ENCODE results near the gene IGF1. TPM values are rescaled to one million over a fixed set of nuclear protein-coding genes. Genes with fewer than 3 reads are reported as not detected.

Gene IGF1
- total RNA-seq, 1 donor from 2014 or later, result 2.9 TPM

DNA sequence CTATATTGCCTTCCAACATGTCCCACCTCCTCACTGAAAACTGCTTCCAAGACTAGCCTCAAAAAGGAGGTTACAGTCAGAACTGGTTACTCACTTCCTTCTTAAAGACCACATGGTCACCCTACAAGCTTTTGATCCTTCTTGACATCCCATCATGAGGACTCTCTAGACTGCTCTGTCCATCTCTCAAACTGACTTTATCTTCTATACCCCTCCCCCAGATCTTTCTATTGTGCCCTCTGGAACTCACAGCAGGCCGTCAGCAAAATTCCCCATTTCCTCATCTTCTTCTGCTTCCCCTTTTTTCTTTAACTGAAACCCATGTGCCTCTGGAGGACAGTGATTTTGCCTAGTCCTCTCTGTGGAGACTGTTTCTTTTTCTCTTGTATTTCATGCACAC, 18.1 kb upstream of the IGF1 start:
- FAIRE-seq (no peak), DNase-seq (ENCODE audit: low spot score in 2 of 2) (no peak)

DNA sequence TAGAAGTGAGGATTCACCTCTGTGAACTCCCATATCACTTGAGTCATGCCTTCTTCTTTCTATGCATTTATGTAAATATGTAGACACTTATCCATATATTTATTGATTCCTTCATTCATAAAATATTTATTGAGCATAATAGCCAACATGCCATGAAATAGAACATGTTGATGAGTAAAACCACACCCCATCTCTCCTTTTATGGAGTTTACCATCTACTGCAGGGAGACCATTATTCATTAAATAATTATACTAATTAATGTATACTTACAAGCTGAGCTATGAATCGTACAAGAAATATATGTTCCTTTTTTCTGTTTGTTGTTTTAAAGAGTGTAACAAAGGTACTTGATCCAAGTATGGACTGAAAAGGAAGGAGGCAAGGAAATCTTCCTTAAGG, 17.4 kb upstream of the IGF1 start:
- DNase-seq (ENCODE audit: low spot score in 2 of 2), result no peak

DNA sequence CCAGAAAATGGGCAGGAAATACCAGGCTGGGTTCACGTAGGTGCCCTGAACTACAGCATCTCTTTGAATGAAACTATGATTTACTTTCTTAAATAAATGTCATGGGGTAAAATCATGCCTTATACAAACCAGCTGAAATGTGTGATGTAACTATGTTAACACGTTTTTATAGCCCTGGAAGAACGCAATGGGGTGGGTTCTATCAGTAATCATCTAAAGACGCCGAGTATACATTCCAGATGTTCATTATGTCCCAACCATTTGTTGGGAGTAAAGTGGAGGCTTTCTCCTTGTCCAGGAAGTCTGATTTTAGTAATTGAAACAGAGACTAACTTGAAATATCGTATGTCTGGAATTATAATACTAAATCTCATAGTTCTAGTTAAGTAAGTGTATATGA, 16.2 kb upstream of the IGF1 start:
- no peak for DNase-seq (ENCODE audit: low spot score in 2 of 2)
- no peak for FAIRE-seq

More for the DNA sequence above, 17.4 kb upstream of the IGF1 start:
- no peak for FAIRE-seq

DNA sequence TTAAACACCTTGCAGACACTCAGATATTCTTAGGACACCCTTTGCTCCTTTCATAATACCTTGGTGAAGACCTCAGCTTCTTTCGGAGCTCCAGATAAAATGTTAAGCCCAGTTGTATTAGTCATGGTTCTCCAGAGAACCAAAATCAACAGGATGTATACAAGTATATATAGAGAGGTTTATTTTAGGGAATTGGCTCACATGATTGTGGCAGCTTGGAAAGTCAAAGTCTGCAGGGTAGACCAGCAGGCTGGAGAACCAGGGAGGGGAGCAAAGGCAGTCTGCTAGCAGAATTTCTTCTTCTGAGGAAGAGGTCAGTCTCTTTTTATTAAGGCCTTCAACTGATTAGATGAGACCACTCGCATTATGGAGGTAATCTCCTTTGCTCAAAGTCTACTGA, 6.9 kb upstream of the IGF1 start:
- no peak for FAIRE-seq
- DNase-seq (ENCODE audit: low spot score in 2 of 2), result no peak

DNA sequence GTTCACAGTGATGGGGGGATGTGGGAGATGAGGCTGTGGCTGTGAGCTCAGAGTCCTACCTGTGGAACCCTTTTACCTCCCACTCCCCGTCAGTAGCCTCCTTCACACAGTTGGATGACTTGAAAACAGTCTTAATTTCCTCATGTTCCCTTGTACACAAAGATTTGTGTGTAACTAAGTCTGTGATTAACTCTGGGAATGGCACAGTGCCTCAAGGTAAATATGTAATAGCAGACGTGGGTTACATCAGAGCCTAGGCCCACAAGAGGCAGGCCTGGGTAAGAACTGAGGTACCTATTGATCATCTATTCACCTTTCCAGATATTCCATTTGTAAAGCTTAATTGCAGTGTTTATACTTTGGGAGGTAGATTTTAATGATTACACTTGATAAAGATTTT, 5.8 kb upstream of the IGF1 start:
- DNase-seq (ENCODE audit: low spot score in 2 of 2) (no peak), FAIRE-seq (no peak)

DNA sequence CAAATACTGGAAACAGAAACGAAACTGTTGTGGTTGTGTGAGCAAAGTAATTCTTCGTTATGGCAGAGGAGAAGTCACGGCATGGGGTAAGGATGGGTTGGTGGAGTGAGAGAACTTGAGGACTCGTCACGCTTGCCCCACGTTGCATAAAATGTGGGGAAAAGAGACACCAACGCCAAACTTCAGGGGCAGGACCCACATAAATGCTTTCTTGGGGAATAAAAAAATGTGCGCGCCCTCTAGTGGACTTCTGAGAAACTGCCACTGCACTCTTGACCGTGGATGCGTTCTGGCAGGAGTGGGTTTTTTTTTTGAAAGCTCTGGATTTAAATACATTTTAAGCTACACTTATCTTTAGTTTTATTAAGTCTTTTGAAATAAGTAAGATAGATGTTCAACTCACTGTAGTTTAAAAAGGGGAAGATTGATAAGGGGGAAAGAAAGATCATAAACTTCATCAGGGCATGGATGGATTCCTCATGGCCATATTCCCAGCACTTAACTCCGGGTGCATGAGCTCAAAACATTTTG, 4.1 kb upstream of the IGF1 start:
- DNase-seq (ENCODE audit: low spot score in 2 of 2) (peak in 1 of 2 donors; percentile 14), FAIRE-seq (peak; percentile 31)

DNA sequence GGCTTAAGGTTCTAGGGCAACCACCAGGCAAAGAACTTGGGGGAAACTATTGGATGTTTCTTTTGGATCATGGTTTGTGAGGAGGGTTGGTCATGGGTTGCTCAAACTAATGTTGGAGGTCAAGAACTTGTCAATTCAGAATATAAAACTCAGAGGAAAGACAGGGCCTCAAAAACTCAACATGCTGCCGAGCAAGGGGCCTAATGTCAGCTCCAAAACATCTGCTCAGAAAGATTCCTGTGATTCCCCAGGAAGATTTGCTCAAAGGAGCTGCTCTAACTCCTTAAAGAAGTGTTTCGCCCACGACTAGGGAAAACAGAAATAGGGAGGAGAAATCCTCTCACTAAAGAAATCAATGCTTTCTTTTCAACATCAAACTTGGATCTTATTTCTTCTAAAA, 3.7 kb upstream of the IGF1 start:
- DNase-seq (ENCODE audit: low spot score in 2 of 2), result no peak
- FAIRE-seq, result no peak

DNA sequence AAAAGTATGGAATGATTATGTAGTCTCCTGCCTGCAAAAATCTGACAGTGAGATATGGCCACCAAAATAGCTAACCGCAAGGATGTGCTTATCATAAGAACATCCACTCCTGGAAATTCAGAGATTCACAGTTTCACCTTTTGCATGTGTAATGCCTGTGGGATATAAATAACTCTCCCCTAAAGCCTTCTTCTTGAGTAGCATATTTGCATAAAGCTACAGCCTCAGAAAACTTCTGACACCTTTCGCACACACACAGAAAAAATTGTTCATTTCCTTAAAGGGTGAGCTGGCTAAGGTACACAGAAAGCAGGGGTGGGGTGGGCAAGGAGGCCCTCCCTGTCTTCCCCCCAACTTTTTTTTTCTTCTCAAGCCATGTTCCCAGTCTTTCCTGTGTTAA, 3.1 kb upstream of the IGF1 start:
- FAIRE-seq, result no peak
- DNase-seq (ENCODE audit: low spot score in 2 of 2), result no peak

DNA sequence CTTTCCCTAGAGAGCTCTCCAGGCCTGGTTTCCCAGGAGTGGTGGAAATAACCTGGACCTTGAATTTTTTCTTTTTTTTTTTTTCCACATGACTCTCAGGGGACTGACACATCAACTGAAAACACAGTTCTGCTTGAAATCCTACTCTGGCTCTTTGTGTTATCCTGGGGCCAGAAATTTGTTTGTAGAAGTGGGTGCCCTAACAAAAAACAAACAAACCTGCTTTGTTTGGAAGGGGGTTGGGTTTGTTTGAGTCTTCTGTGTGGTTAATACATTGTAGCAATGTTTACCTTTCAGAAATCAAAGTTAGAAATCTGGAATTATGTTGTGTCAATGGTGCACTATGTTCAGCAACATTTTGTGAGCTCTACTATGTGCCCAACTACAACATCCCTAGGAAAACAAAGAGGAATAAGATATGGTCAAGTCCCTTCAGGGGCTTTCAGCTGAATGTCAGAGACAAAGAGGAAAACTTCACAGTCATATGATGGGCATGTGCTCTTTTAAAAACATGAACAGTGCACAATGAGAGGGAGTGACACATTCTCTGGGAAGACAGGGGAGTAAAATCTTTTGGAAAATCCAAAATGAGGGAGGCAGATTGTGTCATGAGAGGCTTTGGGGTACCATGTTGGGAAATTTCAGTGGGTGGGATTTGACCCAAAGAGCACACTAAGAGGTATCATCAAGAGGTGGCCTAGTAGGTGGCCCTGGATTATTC, 1.5 kb upstream of the IGF1 start:
- FAIRE-seq (no peak), DNase-seq (ENCODE audit: low spot score in 2 of 2) (no peak)

DNA sequence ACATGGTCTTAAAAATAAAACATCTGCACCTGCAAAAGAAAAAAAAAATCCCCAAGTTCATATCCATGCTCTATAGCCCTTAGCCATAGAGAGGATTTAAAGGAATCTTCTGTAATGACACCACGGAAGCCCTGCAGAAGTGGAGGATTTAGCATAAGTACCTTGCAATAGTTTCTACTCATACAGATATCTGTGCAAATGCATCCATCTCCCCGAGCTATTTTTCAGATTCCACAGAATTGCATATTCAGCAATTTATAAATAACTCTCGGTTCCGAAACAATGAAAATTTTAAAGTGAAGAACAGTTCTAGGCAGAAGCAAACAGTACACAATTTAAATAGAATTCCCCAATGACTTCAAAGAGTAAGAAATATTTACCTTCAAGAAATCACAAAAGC, 424 bp downstream of the IGF1 start:
- no peak for DNase-seq (ENCODE audit: low spot score in 2 of 2)
- no peak for FAIRE-seq

DNA sequence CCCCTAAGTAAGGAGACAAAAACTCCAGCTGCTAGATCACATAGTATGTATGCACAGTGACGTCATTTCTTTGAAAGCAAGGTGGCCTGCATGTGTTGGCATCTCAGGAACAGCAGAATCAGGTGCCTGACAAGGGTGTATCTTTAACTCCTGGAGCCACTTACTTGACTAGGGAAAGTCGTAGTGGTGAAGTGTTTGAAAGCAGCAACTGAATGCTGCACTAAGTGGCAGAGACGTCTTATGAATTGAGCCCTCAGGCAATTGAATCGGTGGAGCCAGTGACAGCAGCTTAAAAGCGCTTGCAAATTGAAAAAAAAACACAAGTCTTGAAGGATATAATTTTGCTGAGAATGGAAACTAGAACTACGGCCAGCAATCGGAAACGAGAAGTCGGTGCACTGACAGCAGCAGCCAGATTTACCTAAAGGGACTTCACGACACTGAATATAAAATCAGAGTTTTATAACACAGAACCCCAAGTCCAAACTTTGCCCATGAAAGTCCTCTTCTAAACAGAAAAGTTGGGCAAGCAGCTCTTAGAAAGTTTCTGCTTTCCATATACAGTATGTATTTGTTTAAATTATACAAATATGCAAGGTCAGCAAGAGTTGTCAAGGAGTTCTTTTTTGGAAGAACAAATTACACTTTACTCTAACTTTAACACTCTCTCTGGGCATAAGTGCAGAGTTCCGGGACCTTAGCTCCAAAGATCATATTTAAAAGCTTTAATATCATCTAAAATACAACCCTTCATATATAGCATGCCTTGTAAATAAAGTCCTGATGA, 1.1 kb downstream of the IGF1 start:
- DNase-seq (ENCODE audit: low spot score in 2 of 2), result no peak

DNA sequence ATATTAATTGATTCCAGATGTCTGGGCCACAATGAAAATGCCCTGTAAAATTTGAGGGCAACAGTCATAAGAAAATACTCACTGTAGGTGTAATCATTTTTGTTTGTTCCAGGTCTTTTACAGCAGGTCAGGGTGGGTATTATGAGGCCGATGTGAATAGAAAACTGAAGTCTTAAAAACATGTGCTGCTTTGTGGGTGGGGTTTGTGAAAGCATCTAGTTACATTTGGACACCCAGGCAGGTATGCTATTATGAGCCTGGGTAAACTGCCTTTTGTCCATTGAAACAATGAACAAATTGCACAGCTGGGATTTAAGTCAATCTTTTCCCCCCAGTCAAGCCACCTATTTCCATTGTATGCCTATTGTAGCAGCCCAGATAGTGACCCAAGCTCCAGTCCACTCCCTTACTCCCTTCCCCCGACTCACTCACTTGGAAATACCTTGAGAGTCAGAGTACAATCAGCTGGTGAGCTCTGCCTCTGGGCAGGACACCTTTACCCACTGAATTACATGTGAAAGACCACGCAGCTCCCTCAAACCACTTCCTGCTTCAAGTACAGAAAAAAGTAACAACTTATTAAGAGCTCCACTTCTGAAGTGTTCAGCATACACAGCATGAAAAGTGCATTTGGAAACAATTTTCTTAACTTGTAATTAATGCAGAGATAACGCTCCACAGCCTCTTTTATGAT, 1.8 kb downstream of the IGF1 start:
- DNase-seq (ENCODE audit: low spot score in 2 of 2), result no peak
- FAIRE-seq, result no peak

More for the DNA sequence above, 1.1 kb downstream of the IGF1 start:
- no peak for FAIRE-seq

DNA sequence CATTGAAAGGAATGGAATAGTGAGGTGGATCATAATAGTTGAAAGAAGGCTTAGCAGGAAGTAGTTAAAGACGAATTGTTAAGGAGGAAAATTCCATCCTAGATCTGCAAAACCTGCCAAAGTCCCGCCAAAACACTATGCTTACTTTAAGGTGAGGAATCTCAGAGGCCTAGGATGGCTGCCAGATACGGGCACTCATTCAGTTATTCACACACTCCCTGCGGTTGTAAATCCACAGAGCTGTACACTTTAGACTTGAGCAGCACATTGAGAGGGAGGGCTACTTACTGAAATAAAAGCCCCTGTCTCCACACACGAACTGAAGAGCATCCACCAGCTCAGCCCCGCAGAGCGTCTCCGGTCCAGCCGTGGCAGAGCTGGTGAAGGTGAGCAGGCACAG, 5.0 kb downstream of the IGF1 start:
- FAIRE-seq (no peak), DNase-seq (ENCODE audit: low spot score in 2 of 2) (no peak)

DNA sequence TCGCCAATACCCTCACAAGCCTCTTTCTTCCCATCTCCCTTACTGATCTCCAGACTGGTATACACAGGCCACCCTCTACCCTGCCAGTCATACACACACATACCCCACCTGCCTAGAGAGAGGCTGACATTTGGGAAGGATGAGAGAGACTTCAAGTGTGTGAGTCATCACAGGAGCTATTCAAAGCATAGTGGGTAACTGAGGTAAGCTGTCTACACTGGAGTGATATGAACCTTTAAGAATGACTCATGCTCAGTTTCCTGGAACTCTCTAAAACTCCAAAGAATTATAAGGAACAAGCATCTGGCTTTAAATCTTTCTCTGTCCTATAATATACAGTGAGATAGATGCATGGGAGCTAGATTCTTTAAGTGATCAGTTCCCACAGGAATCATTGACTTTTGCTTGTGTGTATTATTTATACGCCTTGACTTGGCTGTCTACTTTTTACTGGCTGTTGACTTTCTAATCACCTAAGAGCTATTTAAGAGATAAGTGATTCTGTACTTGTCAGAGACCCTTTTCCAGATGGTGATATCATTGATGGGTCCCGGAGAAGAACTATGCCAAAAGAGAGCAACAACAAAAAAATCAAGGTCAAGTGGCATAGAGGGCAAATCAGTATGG, 5.8 kb downstream of the IGF1 start:
- DNase-seq (ENCODE audit: low spot score in 2 of 2), result no peak
- FAIRE-seq, result no peak

DNA sequence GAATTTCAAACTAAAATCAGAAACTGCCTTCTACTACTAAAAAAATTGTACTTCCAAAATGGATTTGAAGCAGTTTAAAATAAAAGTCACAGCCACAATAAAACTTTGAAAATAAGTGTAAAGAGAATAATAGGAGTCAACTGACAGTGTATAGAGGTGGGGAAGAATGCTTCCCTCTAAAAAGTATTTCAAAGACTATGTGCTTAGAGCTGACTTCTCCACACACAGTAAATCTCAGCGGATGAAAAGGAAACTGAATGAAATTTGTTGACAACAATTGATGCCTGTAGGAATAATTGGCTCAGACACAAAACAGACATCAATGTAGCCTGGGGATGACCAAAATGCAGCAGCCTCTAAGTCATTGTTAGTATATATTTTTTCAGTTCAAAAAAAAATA, 7.9 kb downstream of the IGF1 start:
- DNase-seq (ENCODE audit: low spot score in 2 of 2) (no peak), FAIRE-seq (no peak)

DNA sequence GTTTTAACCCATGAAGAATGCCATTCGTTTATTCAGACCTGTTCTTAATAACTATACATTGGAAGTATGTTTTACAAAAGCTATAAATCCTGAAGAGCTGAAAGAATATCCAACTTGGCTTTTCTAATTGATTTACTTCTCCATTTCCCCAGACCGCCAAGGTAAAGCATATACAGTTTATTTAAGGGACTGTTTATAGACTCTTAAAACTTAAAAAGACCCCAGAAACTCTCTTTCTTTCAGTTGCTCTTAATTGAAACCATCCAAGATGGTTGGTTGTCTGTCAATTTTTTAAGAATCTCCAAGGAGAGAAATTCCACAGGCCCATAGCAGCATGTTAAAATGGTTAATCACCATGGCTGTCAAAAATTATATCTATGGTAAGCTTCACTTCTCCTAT, 8.8 kb downstream of the IGF1 start:
- FAIRE-seq (no peak), DNase-seq (ENCODE audit: low spot score in 2 of 2) (no peak)

DNA sequence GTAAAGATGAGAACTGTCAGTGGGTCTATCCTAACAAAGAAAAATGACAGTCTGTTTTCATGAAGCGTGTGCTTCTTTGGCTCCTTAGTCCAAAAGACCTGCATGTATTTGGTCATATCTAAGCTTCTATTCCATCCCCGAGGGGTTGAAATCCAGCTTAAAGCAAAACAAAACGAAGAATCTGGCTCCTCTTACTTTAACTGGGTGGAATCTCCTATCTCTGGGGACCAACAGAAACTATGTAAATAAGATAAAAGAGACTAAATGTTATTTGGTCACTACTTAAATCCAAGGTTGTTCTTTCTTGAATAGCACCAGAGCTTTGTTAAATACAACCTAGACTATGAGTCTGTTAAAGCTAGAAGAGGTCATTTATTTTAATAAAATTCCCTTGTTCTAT, 9.4 kb downstream of the IGF1 start:
- no peak for FAIRE-seq

DNA sequence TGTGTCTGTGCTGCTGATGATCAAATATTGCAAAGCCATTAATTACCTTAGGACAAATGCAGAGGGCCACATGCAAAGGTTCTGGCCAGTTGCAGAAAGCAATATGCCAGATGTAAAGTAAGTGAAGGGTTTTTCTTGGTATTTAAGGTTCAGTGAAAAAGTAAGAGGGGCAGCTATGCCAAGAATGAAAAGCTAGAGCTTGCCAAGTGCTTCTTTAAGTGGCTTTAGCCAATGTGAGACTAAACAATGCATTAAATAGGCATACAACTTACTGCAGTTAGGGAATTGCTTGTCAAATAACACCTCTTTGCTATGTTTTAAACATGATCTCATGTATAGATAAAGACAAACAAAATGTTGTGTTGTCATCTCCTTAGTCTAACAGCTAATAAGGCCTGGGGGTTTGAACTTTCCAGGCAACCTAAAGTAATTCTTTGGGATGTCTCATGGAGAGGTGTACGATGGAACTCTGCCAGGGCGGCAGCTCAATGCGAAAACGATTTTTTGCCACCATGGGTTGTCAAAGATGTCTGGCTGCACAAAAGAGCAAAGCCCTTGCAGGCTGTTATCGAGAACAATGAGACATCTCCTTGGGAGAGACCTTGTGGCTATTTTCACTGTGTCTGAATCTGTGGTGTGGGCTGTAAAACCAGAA, 12.0 kb downstream of the IGF1 start:
- no peak for FAIRE-seq
- no peak for DNase-seq (ENCODE audit: low spot score in 2 of 2)

More for the DNA sequence above, 9.4 kb downstream of the IGF1 start:
- no peak for DNase-seq (ENCODE audit: low spot score in 2 of 2)

DNA sequence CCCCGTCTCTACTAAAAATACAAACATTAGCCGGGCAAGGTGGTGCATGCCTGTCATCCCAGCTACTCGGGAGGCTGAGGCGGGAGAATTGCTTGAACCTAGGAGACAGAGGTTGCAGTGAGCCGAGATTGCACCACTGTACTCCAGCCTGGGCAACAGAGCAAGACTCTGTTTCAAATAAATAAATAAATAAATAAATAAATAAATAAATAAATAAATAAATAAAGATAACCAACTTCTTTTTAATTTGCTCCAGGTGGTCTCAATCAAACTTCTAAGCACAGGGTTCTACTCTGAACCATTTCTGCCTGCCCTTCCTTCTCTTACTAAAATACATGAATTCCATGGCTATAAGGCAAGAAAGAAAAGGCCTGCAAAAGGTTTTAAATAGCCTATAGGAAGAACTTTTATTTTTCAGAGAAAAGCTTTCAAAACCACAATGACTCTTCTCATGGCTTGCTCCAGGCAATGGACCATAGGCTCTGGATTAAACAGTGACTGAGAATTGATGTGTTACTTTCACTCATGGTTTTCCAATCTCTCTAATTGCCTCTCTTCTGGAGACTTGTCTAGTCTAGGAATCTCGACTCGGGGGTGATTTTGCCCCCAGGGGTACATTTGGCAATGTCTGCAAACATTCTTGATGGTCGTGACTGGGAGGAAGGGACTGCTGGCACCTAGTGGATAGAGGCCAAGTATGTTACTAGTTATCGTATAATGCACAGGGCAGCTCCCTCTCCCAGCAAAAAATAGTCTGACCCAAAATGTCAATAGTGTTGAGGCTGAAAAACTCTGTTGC, 14.4 kb downstream of the IGF1 start:
- FAIRE-seq, result no peak

More for the DNA sequence above, 14.4 kb downstream of the IGF1 start:
- DNase-seq (ENCODE audit: low spot score in 2 of 2), result no peak
